GM12875 (cell line): ENCODE data around the gene RICTOR.

ENCODE experiments used
- H3K4me3 ChIP-seq: one replicate; pipeline ENCODE4 v1.5.1; 2011; ENCODE audit warnings: low read depth, low read length, control low read depth
- CTCF ChIP-seq: IDR thresholded peaks from 2 replicates; pipeline ENCODE4 v1.5.1; 2011; ENCODE audit warnings: low read depth, mild to moderate bottlenecking, control low read depth, inconsistent platforms, low read length, moderate library complexity, borderline replicate concordance; ENCODE audit not compliant: insufficient read depth

The RICTOR gene

GRCh38 chr5:38961691-38962090 is 112.5 kb downstream of the RICTOR start:
- no peak for TF ChIP-seq CTCF
- H3K4me3 ChIP-seq = no peak overlapping the region

- no peak for TF ChIP-seq CTCF
- no peak overlapping the region for H3K4me3 ChIP-seq
Observed at GRCh38 chr5:38953426-38954012, 120.7 kb downstream of the RICTOR start.

- no peak overlapping the region for H3K4me3 ChIP-seq
- TF ChIP-seq CTCF = no peak
Observed at GRCh38 chr5:38948501-38948900, 125.7 kb downstream of the RICTOR start.

GRCh38 chr5:38944282-38944681 is 129.9 kb downstream of the RICTOR start:
- no peak overlapping the region for H3K4me3 ChIP-seq
- no peak for TF ChIP-seq CTCF

GRCh38 chr5:38941912-38942311 is 132.3 kb downstream of the RICTOR start:
- no peak overlapping the region for H3K4me3 ChIP-seq
- no peak for TF ChIP-seq CTCF

- TF ChIP-seq CTCF = no peak
Observed at GRCh38 chr5:38940230-38940858, 133.9 kb downstream of the RICTOR start.

GRCh38 chr5:38938973-38939372 is 135.2 kb downstream of the RICTOR start:
- H3K4me3 ChIP-seq = no peak overlapping the region
- TF ChIP-seq CTCF = no peak

More at GRCh38 chr5:38940230-38940858, 133.9 kb downstream of the RICTOR start:
- H3K4me3 ChIP-seq = no peak overlapping the region
